SK-N-SH (cell line): Measurements from ENCODE around the gene PASK. TPM values are rescaled to one million over a fixed set of nuclear protein-coding genes. Genes with fewer than 3 reads are reported as not detected.

Source experiments
- CTCF ChIA-PET: fragments of 300-600, 350-600 bp; formaldehyde crosslinking; extraction: SDS; loops from one replicate; lab custom pipeline; 2021; lab: Yijun Ruan, JAX
- POLR2A ChIA-PET: fragments of 350-600 bp; sonication (Branson Sonifier 250); formaldehyde crosslinking; extraction: SDS; loops from one replicate; lab custom pipeline; 2020; ENCODE audit warnings: antibody characterized with exemption, inconsistent platforms; lab: Yijun Ruan, JAX
- DNase-seq: peaks from one replicate; pipeline ENCODE4 v3.0.0; 2012
- H2AFZ ChIP-seq: fragments of 200-600 bp; sonication (generic); 2 replicates; pipeline ENCODE4 v1.8.1; 2016; ENCODE audit warnings: antibody characterized with exemption, mild to moderate bottlenecking, low read depth
- H3F3A ChIP-seq: fragments of 200-600 bp; sonication (generic); replicated peaks from 2 replicates; pipeline ENCODE3; 2016; ENCODE audit warnings: antibody characterized with exemption, mild to moderate bottlenecking; ENCODE audit not compliant: insufficient read depth
- H3K27ac ChIP-seq, 2 experiments: fragments of 200-500 bp in 1 of 2; fragments of 200-600 bp in 1 of 2; sonication (Bioruptor generic) in 1 of 2; sonication (generic), shearing (Covaris generic) in 1 of 2; 2 replicates each; pipeline versions ENCODE4 v1.5.1 to v1.6.1; 2014 to 2016; ENCODE audit warnings: low read depth in 2 of 2, inconsistent platforms in 1 of 2, low read length in 1 of 2, mild to moderate bottlenecking in 1 of 2, mixed read lengths in 1 of 2
- H3K27me3 ChIP-seq: fragments of 200-600 bp; sonication (generic), shearing (Covaris generic); 2 replicates; pipeline ENCODE4 v1.6.1; 2016; ENCODE audit warnings: mixed run types; ENCODE audit not compliant: insufficient read depth
- H3K36me3 ChIP-seq, 2 experiments: fragments of 200-500 bp in 1 of 2; fragments of 200-600 bp in 1 of 2; sonication (Bioruptor generic) in 1 of 2; sonication (generic) in 1 of 2; replicated peaks in 1 of 2; 2 replicates each; pipeline versions ENCODE3 to v1.5.1; 2014 to 2016; ENCODE audit warnings: low read length in 1 of 2, mild to moderate bottlenecking in 1 of 2; ENCODE audit not compliant: insufficient read depth in 2 of 2, control insufficient read depth in 1 of 2
- H3K4me1 ChIP-seq, 2 experiments: fragments of 200-500 bp in 1 of 2; fragments of 200-600 bp in 1 of 2; sonication (Bioruptor generic) in 1 of 2; sonication (generic), shearing (Covaris generic) in 1 of 2; 2 replicates each; pipeline versions ENCODE4 v1.5.1 to v1.6.1; 2014 to 2016; ENCODE audit warnings: low read depth in 1 of 2, low read length in 1 of 2, mixed run types in 1 of 2; ENCODE audit not compliant: insufficient read depth in 2 of 2, control insufficient read depth in 1 of 2
- H3K4me2 ChIP-seq: fragments of 200-600 bp; sonication (generic), shearing (Covaris generic); 2 replicates; pipeline ENCODE4 v1.6.1; 2017; ENCODE audit warnings: mixed run types
- H3K4me3 ChIP-seq, 2 experiments: fragments of 200-500 bp in 1 of 2; fragments of 200-600 bp in 1 of 2; sonication (Bioruptor generic) in 1 of 2; sonication (generic), shearing (Covaris generic) in 1 of 2; 2 replicates each; pipeline versions ENCODE4 v1.5.1 to v1.8.1; 2014 to 2016; ENCODE audit warnings: low read depth in 2 of 2, inconsistent platforms in 1 of 2, low read length in 1 of 2, mild to moderate bottlenecking in 1 of 2, mixed read lengths in 1 of 2, moderate library complexity in 1 of 2
- H3K79me2 ChIP-seq: fragments of 200-600 bp; sonication (generic); 2 replicates; pipeline ENCODE4 v1.8.1; 2017; ENCODE audit warnings: mild to moderate bottlenecking; ENCODE audit not compliant: insufficient read depth
- H3K9ac ChIP-seq: fragments of 200-600 bp; sonication (generic); 2 replicates; pipeline ENCODE4 v1.6.1; 2017; ENCODE audit warnings: mixed run types
- H3K9me2 ChIP-seq: fragments of 200-600 bp; sonication (generic); 2 replicates; pipeline ENCODE4 v1.6.1; 2017; ENCODE audit warnings: mixed run types
- H3K9me3 ChIP-seq: fragments of 200-600 bp; sonication (generic); 2 replicates; pipeline ENCODE4 v1.6.1; 2017; ENCODE audit warnings: mixed run types, mild to moderate bottlenecking, moderate library complexity
- H4K20me1 ChIP-seq: fragments of 200-600 bp; sonication (generic); 2 replicates; pipeline ENCODE4 v1.6.1; 2017; ENCODE audit warnings: mild to moderate bottlenecking, mixed run types; ENCODE audit not compliant: insufficient read depth
- CHD2 ChIP-seq: fragments of 150-350 bp; IDR thresholded peaks from 2 replicates; pipeline ENCODE4 v1.6.1; 2018; ENCODE audit warnings: low read length; ENCODE audit not compliant: partially characterized antibody
- CTCF ChIP-seq: fragments of 200-600 bp; sonication (generic); IDR thresholded peaks from 2 replicates; pipeline ENCODE4 v1.6.1; 2017; ENCODE audit warnings: antibody characterized with exemption, mild to moderate bottlenecking, moderate library complexity
- ELF1 ChIP-seq: IDR thresholded peaks from 2 replicates; pipeline ENCODE4 v1.4.0; 2012
- EP300 ChIP-seq, 2 experiments: IDR thresholded peaks; 2 replicates each; pipeline versions ENCODE4 v1.4.0 to v1.6.1; 2012; ENCODE audit warnings: borderline replicate concordance in 1 of 2, low read depth in 1 of 2, low read length in 1 of 2
- MXI1 ChIP-seq: IDR thresholded peaks from 2 replicates; pipeline ENCODE4 v1.6.1; 2012; ENCODE audit warnings: mild to moderate bottlenecking, low read depth, low read length, improper control_type of control experiment
- PBX3 ChIP-seq: IDR thresholded peaks from 2 replicates; pipeline ENCODE4; 2012
- RCOR1 ChIP-seq: fragments of 150-350 bp; IDR thresholded peaks from 2 replicates; pipeline ENCODE4 v1.6.1; 2017; ENCODE audit warnings: antibody characterized with exemption, low read length
- REST ChIP-seq: IDR thresholded peaks from 2 replicates; pipeline ENCODE4 v1.6.1; 2012; ENCODE audit warnings: mild to moderate bottlenecking, low read depth, low read length, moderate library complexity
- SIN3A ChIP-seq: IDR thresholded peaks from 2 replicates; pipeline ENCODE4 v1.6.1; 2012; ENCODE audit warnings: low read depth, mild to moderate bottlenecking, low read length, moderate library complexity, borderline replicate concordance
- SMC3 ChIP-seq: IDR thresholded peaks from 2 replicates; pipeline ENCODE4 v1.6.1; 2012; ENCODE audit warnings: low read depth, low read length, improper control_type of control experiment
- TAF1 ChIP-seq: IDR thresholded peaks from 2 replicates; pipeline ENCODE4 v1.6.1; 2012; ENCODE audit warnings: low read depth, mild to moderate bottlenecking, low read length, moderate library complexity, borderline replicate concordance
- USF2 ChIP-seq: fragments of 150-350 bp; IDR thresholded peaks from 2 replicates; pipeline ENCODE4 v1.6.1; 2017; ENCODE audit warnings: antibody characterized with exemption, low read length, low read depth, borderline replicate concordance
- YY1 ChIP-seq: IDR thresholded peaks from 2 replicates; pipeline ENCODE4 v1.4.0; 2012; ENCODE audit warnings: low read depth, mild to moderate bottlenecking
- ZBTB33 ChIP-seq: IDR thresholded peaks from 2 replicates; pipeline ENCODE4 v1.4.0; 2012; ENCODE audit warnings: low read depth, borderline replicate concordance
- WGBS: methylation state at CpG from one replicate; pipeline ENCODE4 v1.1.6; 2017; ENCODE audit warnings: low lambda C conversion rate; 5-methylcytosine and 5-hydroxymethylcytosine counted together
- polyA plus RNA-seq, 3 experiments: library from polyadenylated mRNA; depleted of rRNA; stranded (reverse); fragments of >200 nt; gene quantifications; 2 replicates each; pipeline ENCODE4 v1.2.3, GENCODE V29; 2012
- small RNA-seq, 7 experiments: library from RNA; depleted of rRNA; stranded (forward); fragments of <200 nt; gene quantifications; one replicate each; pipeline ENCODE3, GENCODE V24; 2012

The PASK gene
- polyA plus RNA-seq, 1 of the 3 experiments (the other 2 are of a cell fraction), result 6.3 TPM

- no peak overlapping the region for H3K9ac ChIP-seq
- no peaks in the 10 kb centered on the region; a peak in 1 of 4 replicates for H3K4me1 ChIP-seq
- H3K79me2 ChIP-seq, result no peaks in the 10 kb centered on the region
- no peaks in the 10 kb centered on the region for H3K9me2 ChIP-seq
- no peak overlapping the region for H3K27ac ChIP-seq
- H3F3A ChIP-seq, result no peaks in the 10 kb centered on the region
- H2AFZ ChIP-seq, result no peak overlapping the region
- no peak for TF ChIP-seq USF2
- TF ChIP-seq PBX3, result no peak
- no peak for TF ChIP-seq EP300 (IDR thresholded peaks at IDR 0.05; ENCODE audit: borderline replicate concordance in 1 of 2, low read depth in 1 of 2, low read length in 1 of 2)
- no peak for TF ChIP-seq CHD2
- TF ChIP-seq SIN3A, result no peak
- no peak for TF ChIP-seq ELF1
- TF ChIP-seq ZBTB33, result no peak
- no peak for TF ChIP-seq TAF1
- no peak for TF ChIP-seq SMC3
- no peak for TF ChIP-seq YY1
- no peak for TF ChIP-seq MXI1
- no peak for TF ChIP-seq CTCF
- TF ChIP-seq RCOR1, result no peak
- TF ChIP-seq REST, result no peak
- no peaks in the 10 kb centered on the region for H3K36me3 ChIP-seq
- CTCF ChIA-PET, result no interaction called here
- DNase-seq, result no peak
- 62% methylated on average over 6 of the region's 6 CpGs for WGBS
- no peak overlapping the region for H3K4me3 ChIP-seq
- H3K27me3 ChIP-seq, result no peaks in the 10 kb centered on the region; the same call in 1 of the 2 replicates
- no peaks in the 10 kb centered on the region for H3K9me3 ChIP-seq
- POLR2A ChIA-PET, result no interaction called here
- no peak overlapping the region for H3K4me2 ChIP-seq
- H4K20me1 ChIP-seq, result no peaks in the 10 kb centered on the region
Measured at GRCh38 chr2:241061275-241061674, 88.0 kb downstream of the PASK start.

Small RNA genes within 50 kb of the gene (small RNA-seq; reads per million reads assigned to genes)
- gene AC005237.2, result 0 reads per million in 7 experiments

Other genes with a start within 250 kb of the PASK start
- not detected in 2 replicates for gene CROCC2, start 243.1 kb downstream of the PASK start, polyA plus RNA-seq (2012; rRNA removed)
- gene SNED1, start 150.9 kb downstream of the PASK start, polyA plus RNA-seq (2012; rRNA removed), result 0.03 TPM in 2 replicates
- gene MTERF4, start 47.2 kb downstream of the PASK start, polyA plus RNA-seq (2012; rRNA removed), result 31.0 and 43.3 TPM in 2 replicates
- gene PPP1R7, start 995 bp upstream of the PASK start, polyA plus RNA-seq (2012; rRNA removed), result 47.2 and 56.9 TPM in 2 replicates
- 0.68 and 0.81 TPM in 2 replicates for gene ANO7, start 39.2 kb upstream of the PASK start, polyA plus RNA-seq (2012; rRNA removed)
- 211 and 263 TPM in 2 replicates for gene HDLBP, start 166.2 kb upstream of the PASK start, polyA plus RNA-seq (2012; rRNA removed)
- gene SEPTIN2, start 166.5 kb upstream of the PASK start, polyA plus RNA-seq (2012; rRNA removed), result 226 and 330 TPM in 2 replicates
- 11.5 and 13.9 TPM in 2 replicates for gene FARP2, start 206.8 kb upstream of the PASK start, polyA plus RNA-seq (2012; rRNA removed)